Left ventricle myocardium inferior (tissue), 1 donor: Measurements from ENCODE around the gene NXPH4. TPM values are rescaled to one million over a fixed set of nuclear protein-coding genes. Genes with fewer than 3 reads are reported as not detected.
A peak's percentile ranks its signal among the peaks of the same experiment; 100 is the strongest.

Experiments
- DNase-seq: peaks from one replicate; pipeline ENCODE4 v3.0.0-alpha.2; 2020
- H3K27ac ChIP-seq: fragments of 200-600 bp; replicated peaks from 2 replicates; pipeline ENCODE4 v1.8.0; 2021
- H3K27me3 ChIP-seq: fragments of 200-600 bp; 2 replicates; pipeline ENCODE4 v1.8.0; 2021; ENCODE audit warnings: low read depth
- H3K36me3 ChIP-seq: fragments of 200-600 bp; 2 replicates; pipeline ENCODE4 v1.8.0; 2021
- H3K4me1 ChIP-seq: fragments of 200-600 bp; 2 replicates; pipeline ENCODE4 v1.8.0; 2021
- H3K4me3 ChIP-seq: fragments of 200-600 bp; 2 replicates; pipeline ENCODE4 v1.8.0; 2021; ENCODE audit warnings: mild to moderate bottlenecking, moderate library complexity
- H3K9me3 ChIP-seq: fragments of 200-600 bp; replicated peaks from 2 replicates; pipeline ENCODE4 v1.8.0; 2021
- CTCF ChIP-seq: fragments of 200-600 bp; IDR thresholded peaks from 2 replicates; pipeline ENCODE4 v1.8.0; 2021; ENCODE audit warnings: antibody characterized with exemption, mild to moderate bottlenecking, borderline replicate concordance
- intact Hi-C: fragments of 100-400 bp; cut with micrococcal nuclease; formaldehyde crosslinking; loops from one replicate; pipeline ENCODE4 v1.11.0; 2022
- total RNA-seq: library from RNA; stranded (reverse); fragmentation: NEBNext Ultra II Directional; extraction: Animal tissue kit (Norgen Biotek cat#: 25700); gene quantifications from one replicate; pipeline ENCODE4 v1.2.1, GENCODE V29; 2021
- donor health status: DM: no; HTN: yes; CAD: no; lungs with severe emphysema.

The NXPH4 gene
- total RNA-seq, 1 donor from 2014 or later = 0.44 TPM

DNA sequence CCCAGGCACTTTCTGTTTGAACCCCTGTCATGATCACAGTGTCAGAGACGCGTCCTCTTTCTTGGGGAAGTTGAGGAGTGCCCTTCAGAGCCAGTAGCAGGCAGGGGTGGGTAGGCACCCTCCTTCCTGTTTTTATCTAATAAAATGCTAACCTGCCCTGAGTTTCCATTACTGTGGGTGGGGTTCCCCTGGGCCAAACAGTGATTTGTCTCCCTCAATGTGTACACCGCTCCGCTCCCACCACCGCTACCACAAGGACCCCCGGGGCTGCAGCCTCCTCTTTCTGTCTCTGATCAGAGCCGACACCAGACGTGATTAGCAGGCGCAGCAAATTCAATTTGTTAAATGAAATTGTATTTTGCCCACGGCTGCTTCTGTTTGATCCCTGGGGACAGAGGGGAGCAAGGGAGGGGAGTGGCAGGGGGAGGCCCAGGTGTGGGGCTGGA is 18.0 kb downstream of the NXPH4 start:
- no peak for TF ChIP-seq CTCF
- peaks cover 38% of the 10 kb centered on the region for H3K36me3 ChIP-seq
- H3K4me3 ChIP-seq = peak overlapping the region; percentile 69
- peak overlapping the region; percentile 83 for H3K27ac ChIP-seq
- no peaks in the 10 kb centered on the region for H3K9me3 ChIP-seq
- H3K27me3 ChIP-seq = peaks cover 49% of the 10 kb centered on the region
- H3K4me1 ChIP-seq = peaks cover 67% of the 10 kb centered on the region
- intact Hi-C loops = no loop called here
- no peak for DNase-seq

DNA sequence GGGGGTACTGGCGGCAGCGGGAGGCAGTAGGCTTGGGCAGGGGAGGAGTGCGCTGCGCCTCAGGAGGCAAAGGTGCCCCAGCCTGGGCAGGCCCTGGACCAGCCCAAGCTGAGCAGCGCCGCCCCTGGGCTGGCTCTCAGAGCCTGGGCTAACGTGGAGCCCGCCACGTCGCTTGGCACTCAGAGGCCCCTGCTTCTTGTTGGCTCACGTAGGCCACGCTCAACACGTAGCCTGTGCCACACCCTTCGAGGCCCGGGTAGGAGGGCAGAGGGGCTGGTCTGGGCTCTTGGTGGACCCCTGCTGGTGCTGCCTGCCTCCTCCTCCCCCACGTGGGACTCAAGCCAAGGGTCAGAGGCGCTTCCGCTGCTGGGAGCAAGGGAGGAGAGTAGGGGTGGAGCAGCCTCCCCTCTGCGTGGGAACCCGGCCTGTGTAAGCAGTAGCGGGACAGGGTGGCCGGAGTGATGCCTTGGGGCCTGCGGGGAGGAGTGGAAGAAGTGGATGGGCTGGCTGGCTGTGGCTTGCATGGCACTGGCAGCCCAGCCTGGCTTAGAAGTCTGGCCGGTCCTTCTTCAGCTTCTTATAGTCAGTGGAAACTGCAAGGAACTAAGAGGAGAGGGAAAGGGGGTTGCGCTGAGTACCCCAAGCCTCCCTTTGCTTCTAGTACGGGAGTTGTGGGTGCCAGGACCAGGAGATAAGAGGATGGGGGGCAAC is 18.6 kb downstream of the NXPH4 start:
- intact Hi-C loops = no loop called here
- DNase-seq = peak; percentile 77
- H3K9me3 ChIP-seq = no peaks in the 10 kb centered on the region
- no peak for TF ChIP-seq CTCF
- H3K4me3 ChIP-seq = peak overlapping the region; percentile 69
- H3K27me3 ChIP-seq = peaks cover 55% of the 10 kb centered on the region
- peak overlapping the region; percentile 83 for H3K27ac ChIP-seq
- peaks cover 67% of the 10 kb centered on the region for H3K4me1 ChIP-seq
- H3K36me3 ChIP-seq = peaks cover 38% of the 10 kb centered on the region

GRCh38 chr12:57235728-57236131 is 19.1 kb downstream of the NXPH4 start:
- H3K4me1 ChIP-seq = peaks cover 67% of the 10 kb centered on the region
- H3K9me3 ChIP-seq = no peaks in the 10 kb centered on the region
- H3K27me3 ChIP-seq = peaks cover 60% of the 10 kb centered on the region
- no peak for TF ChIP-seq CTCF
- intact Hi-C loops = no loop called here
- H3K36me3 ChIP-seq = peaks cover 38% of the 10 kb centered on the region
- peak overlapping the region; percentile 69 for H3K4me3 ChIP-seq
- H3K27ac ChIP-seq = peak overlapping the region; percentile 83
- no peak for DNase-seq

DNA sequence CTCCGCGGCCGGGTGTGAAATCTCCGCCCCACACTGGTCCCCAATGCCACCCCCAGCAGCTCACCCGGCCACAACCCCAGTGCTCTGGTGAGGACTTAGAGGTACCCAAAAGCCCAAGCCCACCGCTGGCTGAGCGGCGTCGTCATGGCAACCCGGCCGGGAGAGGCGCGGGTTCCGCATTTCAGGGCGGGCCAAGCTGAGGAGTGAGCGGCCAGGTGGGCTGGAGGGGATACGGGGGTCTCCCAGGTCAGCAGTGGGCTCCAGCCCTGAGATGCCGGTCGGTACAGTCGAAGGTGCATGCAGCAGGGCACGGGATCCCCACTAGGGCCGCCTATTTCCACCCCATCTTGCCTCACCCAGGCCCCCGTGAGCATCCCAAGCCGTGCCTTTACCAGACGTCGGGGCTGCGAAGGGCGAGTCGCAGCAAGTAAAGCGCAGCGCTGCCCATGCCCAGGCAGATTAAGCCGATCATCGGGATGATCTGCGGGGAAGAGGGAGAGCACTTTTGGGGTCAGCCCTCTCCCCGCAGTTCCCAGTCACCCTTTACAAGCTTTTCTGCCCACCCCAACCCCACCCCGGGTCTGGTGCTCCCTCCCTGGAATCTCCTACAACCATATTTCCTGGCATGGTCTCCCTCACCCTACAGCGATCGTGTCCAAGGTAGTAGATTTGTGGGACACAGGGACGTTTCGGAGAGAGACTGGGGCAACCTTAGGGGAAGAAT is 19.8 kb downstream of the NXPH4 start:
- H3K27ac ChIP-seq = peak overlapping the region; percentile 83
- peaks cover 37% of the 10 kb centered on the region for H3K36me3 ChIP-seq
- no peaks in the 10 kb centered on the region for H3K9me3 ChIP-seq
- no peak for TF ChIP-seq CTCF
- peaks cover 67% of the 10 kb centered on the region for H3K27me3 ChIP-seq
- peaks cover 67% of the 10 kb centered on the region for H3K4me1 ChIP-seq
- no peak for DNase-seq
- H3K4me3 ChIP-seq = peak overlapping the region; percentile 69
- intact Hi-C loops = no loop called here

DNA sequence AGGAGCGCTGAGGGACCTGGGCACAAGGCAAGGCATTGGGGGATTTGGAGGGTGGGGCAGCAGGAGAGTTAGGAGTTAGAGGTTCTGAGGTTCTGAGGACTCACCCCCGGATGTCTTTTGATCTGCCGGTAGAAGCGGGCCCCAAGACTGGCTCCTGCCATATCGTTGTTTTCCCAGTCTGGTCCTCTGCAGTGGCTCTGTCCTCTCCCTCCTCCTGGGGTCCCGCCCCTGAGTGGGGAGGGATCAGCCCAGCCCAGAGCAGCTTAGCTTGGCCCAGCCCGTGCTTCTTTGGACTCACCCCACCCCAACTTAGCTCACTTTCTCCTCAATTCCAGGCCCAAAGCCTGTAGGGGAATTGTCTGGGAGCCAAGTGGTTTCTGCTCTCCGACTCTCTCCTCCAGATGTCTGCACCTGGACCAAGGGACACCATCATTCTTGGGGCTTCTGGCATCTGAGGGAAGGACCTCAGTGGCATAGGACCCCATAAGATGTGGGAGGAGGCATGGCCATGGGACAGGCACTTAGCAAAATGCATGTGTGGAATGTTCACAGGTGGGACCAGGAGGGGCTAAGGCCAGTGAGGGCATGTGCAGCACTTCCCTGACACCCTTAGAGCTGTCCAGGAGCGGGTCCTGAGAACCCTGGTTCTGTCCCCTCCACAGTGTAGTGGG is 20.5 kb downstream of the NXPH4 start:
- Histone ChIP-seq H3K4me3 (peak overlapping the region; percentile 69), H3K9me3 (no peaks in the 10 kb centered on the region), H3K36me3 (peaks cover 30% of the 10 kb centered on the region), H3K27ac (peak overlapping the region; percentile 83), H3K4me1 (peaks cover 72% of the 10 kb centered on the region), H3K27me3 (peaks cover 74% of the 10 kb centered on the region)
- TF ChIP-seq CTCF = no peak
- intact Hi-C loops = no loop called here
- DNase-seq = peak; percentile 74
